22Rv1 (cell line): Measurements from ENCODE around the gene TCF12.

ENCODE experiments used
- CTCF ChIP-seq: fragments of 450-650 bp; IDR thresholded peaks from 2 replicates; pipeline ENCODE4 v1.5.1; 2017; ENCODE audit warnings: mild to moderate bottlenecking
- ZFX ChIP-seq: fragments of 450-650 bp; IDR thresholded peaks from 2 replicates; pipeline ENCODE4 v1.6.1; 2017; ENCODE audit warnings: antibody characterized with exemption, borderline replicate concordance

GRCh38 chr15:57324944-57325679, 406.7 kb downstream of the TCF12 start:
- TF ChIP-seq CTCF (no peak), ZFX (no peak)
